Osteoblast (primary cell): ENCODE data around the gene ROCK2. TPM values are rescaled to one million over a fixed set of nuclear protein-coding genes. Genes with fewer than 3 reads are reported as not detected.
"Not testable (repeated sequence)": the region's sequence is repeated elsewhere in the genome, so short reads cannot be mapped to it uniquely, and the experiment has no call there.

Experiments used
- DNase-seq: peaks from one replicate; pipeline ENCODE4 v3.0.0; 2011; ENCODE audit warnings: low spot score, mixed read lengths; ENCODE audit not compliant: insufficient read length; ENCODE audit errors: missing footprints
- H2AFZ ChIP-seq: 2 replicates; pipeline ENCODE4 v1.6.0; 2011; ENCODE audit warnings: mild to moderate bottlenecking, low read length
- H3K27ac ChIP-seq: 2 replicates; pipeline ENCODE4 v1.5.1; 2011; ENCODE audit warnings: mild to moderate bottlenecking, low read depth, low read length, moderate library complexity
- H3K27me3 ChIP-seq: 2 replicates; pipeline ENCODE4 v1.6.0; 2012; ENCODE audit warnings: mild to moderate bottlenecking, control low read depth, inconsistent platforms, low read length, moderate library complexity; ENCODE audit not compliant: insufficient read depth
- H3K36me3 ChIP-seq: 2 replicates; pipeline ENCODE4 v1.5.1; 2011; ENCODE audit warnings: mild to moderate bottlenecking, low read length, control low read depth, moderate library complexity; ENCODE audit not compliant: insufficient read depth
- H3K4me1 ChIP-seq: 2 replicates; pipeline ENCODE4 v1.5.1; 2011; ENCODE audit warnings: mild to moderate bottlenecking, low read length, control low read depth, moderate library complexity; ENCODE audit not compliant: insufficient read depth
- H3K4me2 ChIP-seq: 2 replicates; pipeline ENCODE4 v1.6.0; 2011; ENCODE audit warnings: mild to moderate bottlenecking, low read length; ENCODE audit not compliant: insufficient read depth
- H3K4me3 ChIP-seq: fragments of 200-600 bp; sonication (generic); 3 replicates; pipeline ENCODE4 v1.5.1; 2012; ENCODE audit warnings: mild to moderate bottlenecking, low read length, inconsistent platforms; ENCODE audit not compliant: insufficient read depth
- H3K79me2 ChIP-seq: 2 replicates; pipeline ENCODE4 v1.6.0; 2012; ENCODE audit warnings: mild to moderate bottlenecking, low read length, control low read depth, inconsistent platforms; ENCODE audit not compliant: insufficient read depth
- H3K9me3 ChIP-seq: 2 replicates; pipeline ENCODE4 v1.5.1; 2011; ENCODE audit warnings: low read depth, low read length, control low read depth
- H4K20me1 ChIP-seq: 2 replicates; pipeline ENCODE4 v1.6.0; 2012; ENCODE audit warnings: mild to moderate bottlenecking, low read length, control low read depth; ENCODE audit not compliant: insufficient read depth
- CTCF ChIP-seq: IDR thresholded peaks from 2 replicates; pipeline ENCODE4 v1.5.1; 2011; ENCODE audit warnings: mild to moderate bottlenecking, low read depth, low read length, moderate library complexity; ENCODE audit errors: extremely low read depth
- total RNA-seq: library from RNA; depleted of rRNA; stranded (reverse); fragments of >200 nt; gene quantifications from 2 replicates; pipeline ENCODE4 v1.2.3, GENCODE V29; 2012

Gene ROCK2
- total RNA-seq, 1 donor: 59.7 TPM

- H3K36me3 ChIP-seq: peaks cover 5% of the 10 kb centered on the region
- no peak overlapping the region for H3K4me3 ChIP-seq
- TF ChIP-seq CTCF: no peak
- DNase-seq: no peak
- no peak overlapping the region for H2AFZ ChIP-seq
- H3K79me2 ChIP-seq: peaks cover 58% of the 10 kb centered on the region
- H3K4me1 ChIP-seq: no peaks in the 10 kb centered on the region
- no peaks in the 10 kb centered on the region for H3K9me3 ChIP-seq
- no peak overlapping the region for H3K27ac ChIP-seq
- H4K20me1 ChIP-seq: peaks cover 5% of the 10 kb centered on the region
- H3K27me3 ChIP-seq: no peaks in the 10 kb centered on the region
- H3K4me2 ChIP-seq: no peak overlapping the region
Observed at GRCh38 chr2:11257078-11257477, 87.4 kb downstream of the ROCK2 start.

- DNase-seq: no peak
- Histone ChIP-seq H2AFZ (no peak overlapping the region), H3K36me3 (peaks cover 5% of the 10 kb centered on the region), H3K4me2 (no peak overlapping the region), H3K27me3 (no peaks in the 10 kb centered on the region), H3K9me3 (no peaks in the 10 kb centered on the region), H3K4me1 (no peaks in the 10 kb centered on the region), H3K79me2 (peaks cover 60% of the 10 kb centered on the region), H3K27ac (no peak overlapping the region), H4K20me1 (peaks cover 6% of the 10 kb centered on the region), H3K4me3 (no peak overlapping the region)
- TF ChIP-seq CTCF: no peak
Observed at GRCh38 chr2:11256166-11256565, 88.3 kb downstream of the ROCK2 start.

GRCh38 chr2:11254100-11254536 is 90.3 kb downstream of the ROCK2 start:
- peaks cover 70% of the 10 kb centered on the region for H3K79me2 ChIP-seq
- peaks cover 8% of the 10 kb centered on the region for H3K4me1 ChIP-seq
- no peak for TF ChIP-seq CTCF
- no peak overlapping the region for H3K4me3 ChIP-seq
- peaks cover 12% of the 10 kb centered on the region for H3K36me3 ChIP-seq
- DNase-seq: no peak
- no peaks in the 10 kb centered on the region for H3K27me3 ChIP-seq
- H3K27ac ChIP-seq: no peak overlapping the region
- H2AFZ ChIP-seq: no peak overlapping the region
- H4K20me1 ChIP-seq: peaks cover 7% of the 10 kb centered on the region
- no peak overlapping the region for H3K4me2 ChIP-seq
- no peaks in the 10 kb centered on the region for H3K9me3 ChIP-seq

GRCh38 chr2:11252458-11252857 is 92.0 kb downstream of the ROCK2 start:
- H3K36me3 ChIP-seq: peaks cover 19% of the 10 kb centered on the region
- not testable (repeated sequence) for DNase-seq, H3K27ac ChIP-seq, H4K20me1 ChIP-seq, H3K9me3 ChIP-seq, H3K4me3 ChIP-seq, H3K27me3 ChIP-seq, H2AFZ ChIP-seq, H3K4me1 ChIP-seq, H3K4me2 ChIP-seq
- peaks cover 60% of the 10 kb centered on the region for H3K79me2 ChIP-seq
